GM12874 (cell line): Measurements from ENCODE around the gene TBC1D22A.

Experiments used
- CTCF ChIP-seq: IDR thresholded peaks from 2 replicates; pipeline ENCODE4 v1.5.1; 2011; ENCODE audit warnings: low read depth, mild to moderate bottlenecking, control low read depth, low read length, moderate library complexity; ENCODE audit not compliant: insufficient read depth

TBC1D22A gene

DNA sequence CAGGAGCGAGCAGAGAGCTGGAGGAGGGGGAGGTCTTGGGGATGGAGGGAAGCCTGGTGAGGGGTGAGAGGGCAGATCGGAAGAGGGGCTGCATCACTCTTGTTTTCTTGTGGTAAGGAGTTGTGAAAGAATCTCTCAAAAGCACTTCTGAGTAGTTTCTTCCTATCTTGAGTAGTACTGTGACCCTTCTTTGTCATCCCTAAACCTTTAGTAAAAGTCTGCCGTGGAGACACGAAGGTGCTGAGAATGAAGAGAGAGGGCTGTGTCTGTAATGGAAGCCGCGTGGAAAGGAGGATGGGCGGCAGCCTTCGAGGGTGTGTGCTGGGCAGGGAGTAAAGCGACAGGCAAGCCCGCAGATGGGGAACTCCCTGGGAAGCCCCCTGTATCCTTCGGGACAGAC is 237.8 kb downstream of the TBC1D22A start:
- TF ChIP-seq CTCF = no peak

DNA sequence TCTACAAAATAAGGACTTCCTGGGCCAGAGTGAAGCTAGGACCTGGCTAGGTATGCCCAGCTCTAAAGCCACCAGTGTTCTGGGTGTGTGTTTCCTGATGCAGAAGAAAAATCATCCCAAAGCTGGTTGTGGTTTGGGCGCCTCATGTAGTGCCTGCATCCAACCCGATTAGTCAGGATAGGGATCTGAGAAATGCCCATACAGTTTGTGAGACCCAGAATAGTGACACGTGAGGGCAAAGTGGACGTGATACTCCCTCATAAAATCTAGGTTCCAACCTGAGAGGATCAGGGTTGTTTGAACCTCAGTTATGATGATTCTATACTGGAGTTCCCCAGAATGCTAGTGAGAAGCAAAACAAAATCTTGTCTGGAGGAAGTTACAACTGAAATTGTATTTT is 238.4 kb downstream of the TBC1D22A start:
- TF ChIP-seq CTCF = no peak

DNA sequence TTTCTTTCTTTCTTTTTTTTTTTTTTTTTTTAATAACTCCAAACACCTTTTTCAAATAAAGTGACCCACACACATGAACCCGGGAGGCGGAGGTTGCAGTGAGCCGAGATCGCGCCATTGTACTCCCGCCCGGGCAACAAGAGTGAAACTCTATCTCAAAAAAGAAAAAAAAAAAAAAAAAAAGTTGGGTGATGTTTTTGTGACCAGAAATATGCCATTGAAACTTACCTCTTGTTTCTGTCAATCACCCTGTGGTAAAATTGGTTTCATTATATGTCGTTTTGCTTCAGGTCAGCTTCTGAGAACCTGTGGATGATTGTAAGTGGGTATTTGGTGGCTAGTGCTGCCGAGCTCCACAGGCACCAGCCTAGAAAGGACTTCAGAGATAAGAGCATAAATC is 238.8 kb downstream of the TBC1D22A start:
- no peak for TF ChIP-seq CTCF

DNA sequence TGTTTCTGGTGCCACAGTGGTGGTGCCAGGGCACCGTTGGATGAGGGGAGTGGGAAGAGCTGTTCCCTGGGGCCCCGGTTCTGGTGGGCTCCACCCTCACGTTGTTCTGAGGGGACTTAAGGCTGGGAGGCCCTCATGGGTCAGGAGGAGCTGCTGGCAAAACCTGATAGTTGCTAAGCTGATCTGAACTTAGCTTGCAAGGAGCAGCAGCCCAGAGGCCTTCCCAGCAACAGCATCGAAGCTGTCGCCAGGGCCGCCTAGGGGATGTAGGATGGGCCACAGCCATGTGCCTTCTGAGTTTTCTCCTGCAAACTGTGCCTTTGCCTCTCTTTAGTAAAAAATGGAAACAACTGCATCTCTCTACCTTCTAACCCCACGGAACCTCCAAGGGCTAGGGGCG is 240.2 kb downstream of the TBC1D22A start:
- no peak for TF ChIP-seq CTCF

GRCh38 chr22:47005506-47006408 is 243.3 kb downstream of the TBC1D22A start:
- TF ChIP-seq CTCF = no peak

DNA sequence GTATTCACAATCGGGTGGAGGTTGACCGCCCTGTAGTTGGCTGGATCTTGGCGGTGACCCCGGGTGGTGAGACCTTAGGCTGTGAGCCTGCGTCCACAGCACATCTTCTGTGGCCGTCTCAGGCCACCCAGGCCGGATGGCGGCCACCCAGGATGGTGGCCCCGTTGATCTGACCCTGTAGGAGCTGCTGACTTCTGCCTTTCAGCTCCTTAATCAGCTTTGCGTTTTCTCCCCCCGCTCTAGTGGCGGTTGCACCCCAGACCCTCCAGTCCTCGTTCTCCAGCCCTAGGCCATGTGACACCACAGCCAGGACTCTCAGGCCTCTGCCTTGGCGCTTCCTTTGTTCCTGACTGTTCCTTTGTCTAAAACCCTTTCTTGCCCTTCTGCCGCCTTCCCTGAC is 244.0 kb downstream of the TBC1D22A start:
- no peak for TF ChIP-seq CTCF

DNA sequence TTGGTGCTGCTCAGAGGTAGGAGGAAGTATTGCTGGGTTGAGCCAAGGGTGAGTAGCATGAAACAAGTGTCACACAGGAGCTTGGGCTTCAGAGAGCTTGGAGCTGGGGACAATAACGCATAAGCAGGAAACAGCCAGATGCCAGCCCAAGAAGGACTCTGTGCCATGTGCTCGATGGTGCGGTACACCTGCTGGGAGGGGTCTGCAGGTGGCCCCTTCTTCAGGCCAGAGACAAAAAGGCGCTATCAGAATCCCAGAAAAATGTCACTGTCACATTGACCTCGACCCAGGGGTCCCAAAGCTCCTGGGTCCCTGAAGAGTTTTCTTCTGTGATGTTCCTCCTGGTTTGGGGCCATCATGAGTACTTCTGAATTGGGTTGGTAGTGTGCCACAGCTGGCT is 244.4 kb downstream of the TBC1D22A start:
- TF ChIP-seq CTCF = no peak
